HuH-7 (cell line): ENCODE data around the gene PPL.
A peak's percentile ranks its signal among the peaks of the same experiment; 100 is the strongest.
"Not testable (repeated sequence)": the region's sequence is repeated elsewhere in the genome, so short reads cannot be mapped to it uniquely, and the experiment has no call there.

Experiments used
- DNase-seq: peaks from one replicate; pipeline ENCODE4 v3.0.0; 2011; ENCODE audit warnings: low spot score

The PPL gene

DNA sequence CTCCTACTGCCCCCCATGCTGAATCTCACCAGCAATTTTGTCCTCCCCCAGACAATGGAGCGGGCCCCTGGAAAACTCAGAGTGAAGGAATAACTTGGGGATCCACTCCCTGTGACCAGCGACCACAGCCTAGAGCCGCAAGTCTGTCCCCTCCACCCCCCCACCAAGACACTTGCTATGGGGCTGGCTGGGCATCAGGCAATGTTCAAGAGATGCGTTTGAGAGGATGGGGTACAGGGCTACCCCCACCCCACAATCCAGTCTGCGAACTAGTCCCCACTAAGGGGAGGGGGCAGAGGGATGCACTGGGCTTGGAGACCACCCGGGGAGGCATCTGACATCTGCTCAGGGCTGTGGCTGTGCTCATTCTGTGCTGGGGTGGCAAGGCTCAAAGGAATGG is 2.4 kb downstream of the PPL start:
- DNase-seq, result no peak

DNA sequence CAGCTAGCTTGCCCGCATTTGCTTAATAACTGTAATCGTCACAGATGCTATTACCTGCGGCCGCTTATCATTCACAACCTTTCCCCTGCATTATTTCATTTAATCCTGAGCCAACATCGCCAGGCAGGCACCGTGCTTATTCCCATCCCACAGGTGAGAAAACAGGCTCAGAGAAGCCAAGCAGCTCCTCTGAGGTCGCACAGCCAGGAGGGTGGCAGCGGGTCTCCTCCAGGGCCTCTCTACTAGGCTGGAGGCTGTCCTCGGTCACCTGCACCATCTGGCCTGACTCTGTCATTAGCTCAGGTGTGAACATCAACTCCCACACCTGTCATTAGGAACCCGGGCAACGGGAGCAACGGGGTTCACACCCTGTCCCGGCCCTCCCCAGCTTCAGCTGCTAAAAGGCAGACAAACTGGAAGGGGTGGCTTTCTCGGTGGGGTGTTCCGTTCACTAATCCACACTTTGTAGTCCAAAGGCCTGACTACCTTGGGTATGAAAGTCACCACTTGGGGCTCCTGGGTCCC is 3.0 kb downstream of the PPL start:
- no peak for DNase-seq

DNA sequence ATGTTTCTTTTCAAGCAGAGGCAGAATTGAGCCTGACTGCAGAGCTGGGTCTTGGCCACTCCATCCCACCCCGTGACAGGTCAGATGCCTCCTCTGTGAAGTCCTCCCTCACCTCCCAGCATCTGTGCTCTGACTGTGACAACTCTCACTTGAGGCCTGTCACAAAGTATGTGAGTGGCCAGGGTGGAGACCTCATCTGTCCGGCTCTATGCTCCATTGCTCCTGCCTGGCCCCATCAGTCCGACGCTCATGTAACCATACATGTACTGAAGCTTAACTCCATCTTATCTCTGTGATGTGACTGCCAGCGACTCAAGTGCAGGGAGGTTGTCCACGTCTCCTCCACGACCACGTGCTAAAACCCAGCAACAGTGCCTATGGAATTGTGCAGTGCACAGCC is 3.5 kb downstream of the PPL start:
- no peak for DNase-seq

DNA sequence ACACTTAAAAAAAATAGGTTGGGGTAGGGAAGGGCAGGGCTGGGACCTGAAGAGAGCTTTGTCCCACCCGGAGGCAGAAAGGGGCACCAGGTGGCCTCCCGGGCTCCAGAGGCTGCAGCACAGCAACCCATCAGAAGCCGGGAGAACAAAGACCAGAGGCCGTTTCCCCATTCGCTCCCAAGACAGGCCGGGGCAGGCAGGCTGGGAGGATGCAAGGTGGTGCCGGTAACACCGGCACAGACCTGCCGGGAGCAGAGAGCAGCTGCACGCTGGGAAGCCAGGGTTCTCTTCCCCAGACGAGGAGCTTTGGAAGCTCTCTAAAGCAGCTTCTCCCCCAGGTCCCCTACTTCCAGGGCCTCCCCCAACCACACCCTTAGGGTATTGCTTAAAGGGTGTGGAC is 5.6 kb downstream of the PPL start:
- no peak for DNase-seq

DNA sequence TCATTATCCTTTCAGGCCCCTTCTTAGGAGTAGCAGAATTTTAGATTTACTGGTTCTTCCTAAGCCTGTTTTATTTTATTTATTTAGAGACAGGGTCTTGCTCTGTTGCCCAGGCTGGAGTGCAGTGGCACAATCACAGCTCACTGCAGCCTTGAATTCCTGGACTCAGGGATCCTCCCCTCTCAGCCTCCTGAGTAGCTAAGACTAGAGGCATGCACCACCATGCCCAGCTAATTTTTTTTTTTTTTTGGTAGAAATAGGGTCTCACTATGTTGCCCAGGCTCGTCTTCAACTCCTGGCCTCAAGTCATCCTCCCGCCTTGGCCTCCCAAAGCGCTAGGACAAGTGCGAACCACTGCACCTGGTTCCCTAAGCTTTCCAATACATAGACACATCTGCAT is 7.3 kb downstream of the PPL start:
- not testable (repeated sequence) for DNase-seq

DNA sequence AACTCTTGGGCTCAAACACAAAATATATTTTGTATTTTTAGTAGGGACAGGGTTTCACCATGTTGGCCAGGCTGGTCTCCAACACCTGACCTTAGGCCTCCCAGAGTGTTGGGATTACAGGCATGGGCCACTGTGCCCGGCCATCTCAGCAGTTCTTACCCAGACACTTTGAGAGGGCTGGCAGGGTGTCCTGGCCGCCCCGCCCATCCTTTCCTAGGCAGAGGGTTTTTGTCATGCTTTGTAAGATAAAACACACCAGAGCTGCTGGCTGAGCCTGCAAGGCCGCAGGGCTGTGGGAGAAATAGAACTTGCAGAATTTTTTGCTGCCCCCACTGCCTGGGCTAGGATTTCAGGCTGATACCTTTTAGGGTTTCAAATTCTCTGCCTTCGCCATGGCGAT is 8.7 kb downstream of the PPL start:
- no peak for DNase-seq

DNA sequence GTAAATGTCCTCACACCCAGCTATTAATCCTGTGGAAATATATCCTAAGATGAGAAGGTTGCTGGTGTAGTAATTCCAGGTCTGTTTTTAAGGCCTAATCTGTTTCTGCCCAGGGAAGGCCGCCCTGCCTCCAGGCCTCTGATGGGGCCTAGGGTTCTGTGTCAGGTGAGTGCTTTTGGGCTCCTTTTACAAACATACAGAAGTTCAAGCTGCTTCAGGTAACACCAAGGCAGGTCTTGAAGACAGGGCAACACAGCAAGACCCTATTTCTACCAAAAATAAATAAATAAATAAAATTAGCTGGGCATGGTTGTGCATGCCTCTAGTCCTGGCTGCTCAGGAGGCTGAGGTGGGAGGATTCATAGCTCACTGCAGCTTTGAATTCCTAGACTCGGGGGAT is 9.3 kb downstream of the PPL start:
- DNase-seq, result no peak

DNA sequence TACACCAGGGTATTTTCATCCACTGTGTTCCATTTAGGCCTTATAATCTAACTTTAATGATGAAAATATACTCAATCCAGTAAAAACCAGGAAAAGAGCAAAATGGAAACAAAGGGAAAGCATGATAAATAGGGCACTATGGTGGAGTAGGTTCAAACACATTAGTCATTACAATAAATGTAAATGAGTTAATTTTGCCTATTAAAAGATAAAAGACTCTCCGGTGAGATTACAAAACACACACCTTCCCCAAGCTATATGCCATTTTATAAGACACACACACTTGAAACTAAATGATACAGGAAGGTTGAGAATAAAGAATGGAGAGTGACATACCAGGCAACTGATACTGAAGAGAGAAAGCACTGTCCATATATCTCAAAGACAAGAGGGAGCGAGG is 10.0 kb downstream of the PPL start:
- no peak for DNase-seq

DNA sequence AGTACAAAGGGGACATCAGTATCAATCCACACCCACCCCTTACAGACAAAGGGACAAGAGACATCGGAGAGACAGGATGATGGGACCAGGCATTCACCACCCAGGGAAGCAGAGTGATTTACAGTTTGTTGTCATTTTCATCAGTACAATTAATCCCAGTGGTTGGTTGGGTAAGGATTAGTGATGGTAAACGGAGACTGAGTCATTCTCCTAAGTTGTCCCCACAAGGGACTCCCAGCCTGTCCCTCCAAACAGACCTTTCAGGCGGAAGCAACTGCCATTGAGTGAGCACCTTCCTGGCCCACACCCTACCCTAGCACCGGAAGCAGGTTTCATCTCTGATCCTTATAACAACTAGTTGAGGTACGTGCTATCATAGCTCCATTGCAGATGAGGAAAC is 11.2 kb downstream of the PPL start:
- no peak for DNase-seq

DNA sequence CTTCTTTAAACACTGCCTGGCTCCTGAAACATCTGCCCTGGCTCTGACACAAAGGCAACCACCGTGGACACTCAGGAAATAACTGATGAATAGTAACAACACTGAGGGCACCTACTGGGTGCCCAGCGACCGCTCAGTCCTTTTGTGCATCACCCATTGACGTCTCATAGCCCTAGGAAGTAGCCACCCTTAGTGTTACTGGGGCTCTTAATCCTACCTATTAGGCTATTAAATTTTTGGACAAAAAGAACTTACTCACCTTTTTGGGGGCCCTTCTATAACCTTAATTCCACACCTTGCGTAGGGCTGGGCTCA is 11.7 kb downstream of the PPL start:
- DNase-seq, result no peak

DNA sequence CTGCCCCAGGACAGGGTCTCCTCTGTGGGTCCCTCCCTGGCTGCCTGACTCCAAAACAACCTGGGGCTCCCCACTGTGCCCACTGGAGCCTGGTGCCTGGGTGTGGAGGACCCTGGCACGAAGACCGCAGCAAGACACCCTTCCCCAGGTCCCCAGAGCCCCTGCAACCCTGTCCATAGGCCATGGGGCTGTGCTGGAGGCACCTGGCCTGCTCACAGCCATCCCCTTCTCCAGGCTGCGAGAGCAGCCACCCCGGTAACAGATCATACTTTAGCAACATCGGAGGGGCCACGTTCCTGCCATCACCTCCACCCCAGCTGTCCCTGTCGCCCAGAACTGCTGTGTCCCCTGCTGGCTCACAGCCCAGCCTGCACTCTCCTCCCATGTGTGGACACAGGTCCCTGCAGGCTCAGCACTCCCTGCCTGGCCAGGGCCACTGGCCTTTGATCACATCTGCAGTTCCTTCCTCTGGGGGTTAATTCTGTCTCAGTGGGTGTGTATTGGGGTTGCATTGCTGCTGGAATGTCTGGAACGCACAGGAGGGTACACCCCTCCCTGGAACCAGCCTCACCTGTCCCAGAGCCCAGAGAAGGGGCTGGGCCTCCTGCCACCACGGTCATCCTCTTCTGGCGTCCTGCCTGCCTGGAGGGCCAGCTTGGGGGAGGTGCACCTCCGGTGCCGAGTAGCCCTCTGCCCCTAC is 12.2 kb downstream of the PPL start:
- no peak for DNase-seq

DNA sequence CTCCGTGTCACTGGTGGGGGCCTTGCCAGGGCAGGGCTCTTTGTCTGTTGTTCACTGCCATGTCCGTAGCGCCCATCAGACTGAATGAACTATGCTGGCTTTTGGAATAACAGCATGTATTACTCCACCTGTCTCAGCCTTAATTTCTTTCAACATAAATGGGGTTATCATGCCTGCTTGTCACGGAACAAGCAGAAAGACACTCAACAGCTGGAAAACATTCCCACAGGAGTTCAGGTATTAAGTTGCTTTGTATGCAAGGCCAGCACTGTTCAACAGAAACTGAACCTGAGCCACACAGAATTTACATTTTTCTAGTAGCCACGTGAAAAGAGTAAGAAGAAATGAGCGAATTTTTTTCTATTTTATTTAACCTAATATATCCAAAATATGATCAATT is 13.1 kb downstream of the PPL start:
- no peak for DNase-seq

DNA sequence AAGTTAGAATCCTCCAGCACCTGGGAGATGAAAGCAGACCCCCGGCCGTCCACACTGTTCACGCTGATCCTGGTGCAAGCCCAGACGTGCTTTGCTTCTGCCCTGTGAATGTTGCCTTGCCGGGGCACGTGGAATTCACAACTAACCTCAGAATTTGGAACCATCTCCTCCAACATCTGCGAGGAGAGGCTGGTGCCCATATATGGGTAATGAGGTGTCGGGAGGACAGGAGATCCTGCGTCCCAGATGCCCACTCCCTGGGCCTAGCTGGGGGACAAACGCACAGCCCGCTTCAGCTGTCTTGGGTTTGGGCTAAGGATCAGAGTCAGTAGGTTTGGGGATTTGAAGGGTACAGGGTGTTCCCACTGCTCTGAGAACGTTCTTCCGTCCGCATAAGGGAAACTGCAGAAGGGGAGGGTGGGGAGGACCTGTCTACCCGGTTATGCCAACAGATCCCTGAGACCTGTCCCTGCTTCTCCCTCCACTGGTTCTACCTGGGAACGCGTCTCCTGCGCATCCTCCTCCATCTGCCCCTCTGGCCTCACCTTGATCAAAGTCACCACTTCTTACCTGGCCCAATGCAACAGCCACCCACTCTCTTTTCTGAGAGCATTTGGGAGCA is 14.1 kb downstream of the PPL start:
- no peak for DNase-seq

DNA sequence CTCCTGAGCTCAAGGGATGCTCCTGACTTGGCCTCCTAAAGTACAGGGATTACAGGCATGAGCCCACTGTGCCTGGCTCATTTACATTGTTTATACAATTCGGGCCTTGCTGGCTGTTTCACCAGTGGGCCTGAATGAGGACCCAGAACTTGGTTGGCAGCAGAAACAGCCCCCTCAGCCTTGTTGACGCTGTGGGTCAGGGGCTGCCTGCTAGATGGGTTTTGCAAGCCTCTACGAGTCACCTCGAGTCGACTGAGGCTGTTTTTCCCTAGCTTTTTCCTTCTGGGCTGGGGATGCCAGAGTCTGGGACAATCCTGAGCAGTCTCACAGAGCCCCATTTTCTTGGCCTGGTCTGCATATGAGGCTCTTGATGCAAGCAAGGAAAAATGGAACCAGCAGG is 16.1 kb downstream of the PPL start:
- DNase-seq, result no peak

DNA sequence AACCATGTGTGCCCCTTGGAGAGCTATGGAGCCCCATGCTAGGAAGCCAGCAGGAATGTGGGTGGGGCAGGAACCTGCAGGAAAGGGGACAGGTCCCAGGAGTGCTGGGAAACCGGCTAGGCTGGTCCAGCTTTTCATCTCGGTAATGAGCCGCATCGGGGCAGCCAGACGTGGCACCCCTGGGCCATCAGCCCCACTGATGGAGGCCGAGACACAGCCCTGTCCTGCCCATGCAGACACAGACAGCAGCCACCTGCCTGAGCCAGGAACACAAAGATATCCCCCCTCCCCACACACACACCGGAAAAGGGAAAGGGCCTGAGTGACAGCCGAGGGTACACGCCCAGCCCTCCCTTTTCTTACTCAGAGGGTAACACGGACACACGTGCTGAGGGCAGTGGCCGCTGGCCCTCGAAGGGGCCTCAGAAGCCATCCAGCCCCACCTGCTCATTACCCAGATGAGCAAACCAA is 18.1 kb downstream of the PPL start:
- DNase-seq, result no peak

DNA sequence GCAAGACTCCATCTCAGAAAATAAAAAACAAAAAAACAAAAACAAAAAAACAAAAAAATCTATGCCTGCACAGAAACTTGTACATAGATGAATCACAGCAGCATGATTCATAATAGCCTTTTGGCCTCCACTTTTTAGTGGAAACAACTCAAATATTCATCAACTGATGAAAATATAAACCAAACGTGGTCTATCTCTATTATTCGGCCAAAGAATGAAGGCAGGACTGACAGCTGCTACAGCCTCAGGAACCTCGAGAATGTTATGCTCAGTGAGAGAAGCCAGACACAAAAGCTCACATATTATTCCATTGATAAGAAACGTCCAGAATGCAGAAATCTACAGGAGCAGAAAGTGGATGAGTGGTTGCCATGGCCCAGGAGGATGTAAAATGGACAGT is 19.8 kb downstream of the PPL start:
- no peak for DNase-seq

DNA sequence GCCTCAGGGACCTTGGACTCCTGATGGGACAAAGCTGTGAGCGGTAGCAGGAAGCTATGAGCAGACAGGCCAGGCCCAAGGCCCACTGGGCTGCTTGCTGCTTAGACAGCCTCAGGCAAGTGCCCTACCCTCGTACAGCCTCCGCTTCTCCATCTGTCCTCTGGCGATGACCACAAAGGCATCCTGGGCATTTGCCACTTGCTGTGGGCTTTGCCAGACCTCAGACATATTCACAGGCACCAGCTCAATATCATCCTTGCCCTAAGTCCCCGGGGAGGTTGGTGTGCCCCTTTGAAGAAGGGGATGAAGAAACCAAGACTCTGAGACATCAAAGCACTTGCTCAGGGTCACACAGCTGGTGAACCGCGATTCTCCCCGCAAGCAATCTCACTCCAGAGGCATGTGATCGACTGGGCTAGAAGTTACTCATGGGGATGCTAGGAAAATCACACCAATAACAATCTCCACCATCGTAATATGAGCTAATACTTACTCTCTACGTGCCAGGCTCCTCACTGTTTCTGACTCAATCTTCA is 21.7 kb downstream of the PPL start:
- no peak for DNase-seq

DNA sequence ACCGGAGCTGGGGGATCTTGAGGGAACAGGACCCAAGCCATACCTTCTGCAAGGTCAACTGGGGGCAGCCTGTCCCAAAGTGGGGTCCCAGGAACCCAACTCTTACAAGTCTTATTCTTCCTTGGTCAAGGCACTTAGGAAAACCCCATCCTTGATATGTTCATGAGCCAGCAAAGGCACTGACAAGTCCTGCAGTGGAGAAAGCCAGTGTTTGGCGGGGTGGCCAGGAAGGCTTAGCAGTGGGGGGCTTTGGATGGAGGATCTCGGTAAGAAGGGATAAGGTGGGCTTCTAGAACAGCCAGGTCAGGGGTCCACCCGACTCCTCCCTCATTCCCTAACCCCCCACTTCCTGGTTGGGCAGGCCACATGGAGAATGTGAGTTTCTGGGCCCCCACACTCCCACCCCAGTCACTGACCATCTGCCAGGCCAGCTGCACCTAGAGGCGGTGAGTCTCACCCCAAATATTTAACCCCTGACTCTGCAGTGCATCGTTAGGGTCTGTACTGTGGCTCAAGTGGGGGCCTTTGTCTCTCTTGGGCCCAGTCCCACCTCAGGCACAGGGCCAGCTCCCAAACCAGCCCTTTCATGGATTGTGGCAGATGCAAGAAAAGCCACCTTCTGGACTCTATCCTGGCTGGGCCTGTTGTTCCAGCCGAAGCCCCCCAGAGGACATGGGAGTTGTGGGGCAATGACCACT is 22.3 kb downstream of the PPL start:
- no peak for DNase-seq

DNA sequence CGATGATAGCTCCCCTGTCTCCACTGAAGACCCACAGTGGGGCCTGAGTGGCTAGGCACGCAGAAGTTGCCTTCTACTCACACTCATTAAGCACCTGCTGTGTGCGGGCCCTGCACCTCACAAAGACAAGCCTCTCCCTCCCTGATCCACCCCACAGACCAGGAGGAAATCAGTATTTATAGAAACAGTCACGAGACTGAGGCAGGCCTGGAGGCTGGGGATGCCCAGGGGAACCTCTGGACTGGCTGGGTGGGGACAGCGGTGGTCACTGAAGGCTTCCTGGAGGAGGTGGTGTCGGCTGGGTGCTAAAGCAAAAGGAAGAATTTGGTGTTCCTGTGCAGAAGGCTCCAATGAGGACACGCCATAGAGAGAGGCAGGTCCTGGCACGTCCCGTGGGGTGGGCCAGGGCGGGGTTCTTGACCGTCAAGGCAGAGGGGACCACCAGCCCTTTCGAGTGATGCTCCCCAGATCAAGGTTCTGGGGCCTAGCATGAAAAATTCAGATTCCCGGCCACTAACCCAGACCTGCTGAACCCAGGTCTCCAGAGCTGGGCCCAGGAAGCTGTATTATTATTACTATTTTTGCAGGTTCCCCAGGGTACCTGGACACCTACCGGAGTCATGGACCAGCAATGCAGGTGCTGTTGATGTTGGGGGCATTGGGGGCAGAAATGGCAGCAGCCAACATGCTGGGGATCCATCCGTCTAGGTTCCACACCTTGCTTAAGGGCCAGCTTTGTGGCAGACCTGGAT is 23.0 kb downstream of the PPL start:
- DNase-seq, result no peak

DNA sequence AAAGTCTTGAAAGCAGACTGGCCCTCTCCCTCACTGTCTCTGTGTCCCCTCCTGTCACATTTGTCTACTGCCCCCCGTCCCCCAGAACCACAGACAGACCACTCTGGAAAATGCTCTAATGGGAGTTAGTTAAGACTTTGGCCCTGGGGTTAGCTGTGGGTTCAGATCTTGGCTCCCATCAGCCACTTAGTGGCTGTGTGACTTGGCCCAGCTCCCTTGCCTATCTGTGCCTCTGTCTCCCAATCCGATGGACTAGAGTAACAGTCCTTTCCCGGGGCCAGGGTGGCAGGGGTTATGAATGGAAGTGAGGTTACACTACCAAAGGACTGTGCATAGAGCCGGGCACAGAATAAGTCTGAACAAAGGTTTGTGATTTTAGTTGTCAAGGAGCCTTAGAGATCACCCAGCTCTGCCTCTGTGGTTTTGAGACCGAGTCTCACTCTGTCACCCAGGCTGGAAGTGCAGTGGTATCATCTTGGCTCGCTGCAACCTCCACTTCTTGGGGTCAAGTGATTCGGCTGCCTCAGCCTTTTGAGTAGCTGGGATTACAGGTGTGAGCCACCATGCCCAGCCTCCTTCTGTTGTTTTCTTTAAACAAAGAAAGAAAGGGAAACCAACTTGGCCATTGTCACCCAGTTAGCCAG is 23.7 kb downstream of the PPL start:
- DNase-seq, result no peak

DNA sequence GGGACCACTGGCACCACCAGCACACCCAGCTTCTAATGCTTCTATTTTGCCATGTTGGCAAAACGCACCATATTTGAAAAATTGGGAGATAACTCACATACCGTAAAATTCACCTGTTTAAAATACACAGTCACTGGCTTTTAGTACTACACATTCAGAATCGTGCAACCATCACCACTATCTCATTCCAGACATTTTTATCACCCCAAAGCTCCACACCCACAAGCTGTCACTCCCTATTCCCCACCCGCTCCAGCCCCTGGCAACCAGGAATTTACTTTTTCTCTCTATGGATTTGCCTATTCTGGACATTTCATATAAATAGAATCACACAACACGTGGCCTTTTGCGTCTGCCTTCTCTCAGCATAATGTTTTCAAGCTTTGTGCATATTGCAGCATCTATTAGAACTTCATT is 25.0 kb downstream of the PPL start:
- peak; percentile 52 for DNase-seq

DNA sequence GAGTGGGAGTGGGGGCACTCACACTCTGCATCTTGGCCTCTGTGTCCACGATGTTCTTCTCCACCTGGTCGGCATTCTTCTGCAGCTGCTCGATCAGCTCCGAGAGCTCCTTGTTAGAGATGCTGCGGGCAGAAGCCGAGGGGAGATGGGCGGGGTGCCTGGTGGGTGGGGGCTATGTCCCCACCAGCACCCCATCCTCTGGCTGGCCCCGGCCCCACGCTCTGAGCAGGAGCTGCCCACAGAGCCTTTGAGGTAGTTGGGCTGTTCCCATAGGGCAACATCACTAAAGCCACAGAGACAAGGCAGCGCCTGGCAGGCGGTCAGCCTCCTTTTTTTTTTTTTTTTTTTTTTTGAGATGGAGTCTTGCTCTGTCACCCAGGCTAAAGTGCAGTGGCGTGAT is 26.1 kb downstream of the PPL start:
- no peak for DNase-seq
